ENCODE results near the gene MASP2. TPM values are rescaled to one million over a fixed set of nuclear protein-coding genes. Genes with fewer than 3 reads are reported as not detected.
"Not testable (repeated sequence)": the region's sequence is repeated elsewhere in the genome, so short reads cannot be mapped to it uniquely, and the experiment has no call there.

The MASP2 gene
- total RNA-seq, 1 donor from 2014 or later: not detected

- no peak for DNase-seq (ENCODE audit: low read depth)
- no peak overlapping the region for H3K4me3 ChIP-seq (ENCODE audit: low read depth, low read length)
- no peak for TF ChIP-seq CTCF (conservative IDR thresholded peaks at IDR 0.05; ENCODE audit: low read depth, low read length)
Measured at GRCh38 chr1:11024874-11025203, 22.2 kb downstream of the MASP2 start.

- no peak for DNase-seq (ENCODE audit: low read depth)
- H3K4me3 ChIP-seq (ENCODE audit: low read depth, low read length): no peak overlapping the region
- TF ChIP-seq CTCF (conservative IDR thresholded peaks at IDR 0.05; ENCODE audit: low read depth, low read length): no peak
Measured at GRCh38 chr1:11024154-11024873, 22.7 kb downstream of the MASP2 start.

GRCh38 chr1:11023201-11023600 lies 23.8 kb downstream of the MASP2 start:
- DNase-seq (ENCODE audit: low read depth): no peak
- no peak for TF ChIP-seq CTCF (conservative IDR thresholded peaks at IDR 0.05; ENCODE audit: low read depth, low read length)
- no peak overlapping the region for H3K4me3 ChIP-seq (ENCODE audit: low read depth, low read length)

GRCh38 chr1:11019971-11020370 lies 27.1 kb downstream of the MASP2 start:
- H3K4me3 ChIP-seq (ENCODE audit: low read depth, low read length): no peak overlapping the region
- no peak for TF ChIP-seq CTCF (conservative IDR thresholded peaks at IDR 0.05; ENCODE audit: low read depth, low read length)
- DNase-seq (ENCODE audit: low read depth): no peak

- not testable (repeated sequence) for H3K4me3 ChIP-seq (ENCODE audit: low read depth, low read length); DNase-seq (ENCODE audit: low read depth)
Measured at GRCh38 chr1:11019358-11019757, 27.7 kb downstream of the MASP2 start.

- TF ChIP-seq CTCF (conservative IDR thresholded peaks at IDR 0.05; ENCODE audit: low read depth, low read length): no peak
- peak overlapping the region; percentile 95 for H3K4me3 ChIP-seq (ENCODE audit: low read depth, low read length)
- DNase-seq (ENCODE audit: low read depth): no peak
Measured at GRCh38 chr1:11013160-11013531, 33.9 kb downstream of the MASP2 start.

GRCh38 chr1:11012260-11013159 lies 34.5 kb downstream of the MASP2 start, which contains the start of gene TARDBP:
TSS of gene TARDBP (plus strand) at chr1:11012654. CDS start at chr1:11013728, 1,074 bp downstream.
- peak within 1 kb of the TSS; percentile 95 for H3K4me3 ChIP-seq (ENCODE audit: low read depth, low read length)
- TF ChIP-seq CTCF (conservative IDR thresholded peaks at IDR 0.05; ENCODE audit: low read depth, low read length): no peak
- DNase-seq (ENCODE audit: low read depth): peak; percentile 56
